Stimulated activated CD4-positive, alpha-beta T cell treated with anti-CD3 and anti-CD28 coated beads, Interleukin-1b, Interleukin-23, amount 100 ng/mL, for 4 hours (primary cell): ENCODE data around the gene CAMK1D.
"Not testable (repeated sequence)": the region's sequence is repeated elsewhere in the genome, so short reads cannot be mapped to it uniquely, and the experiment has no call there.

Experiments used
- DNase-seq, 2 donors: peaks; one replicate each; pipeline ENCODE4 v3.0.0-alpha.2; 2020; ENCODE audit warnings: low read depth in 2 of 2

The CAMK1D gene

GRCh38 chr10:12697764-12698163 lies 348.4 kb downstream of the CAMK1D start:
- no peak for DNase-seq

GRCh38 chr10:12699258-12699700 lies 349.9 kb downstream of the CAMK1D start:
- DNase-seq: no peak

- DNase-seq: no peak
Observed at GRCh38 chr10:12699781-12700556, 350.6 kb downstream of the CAMK1D start.

- no peak for DNase-seq
Observed at GRCh38 chr10:12700557-12700874, 351.2 kb downstream of the CAMK1D start.

- DNase-seq: no peak
Observed at GRCh38 chr10:12701696-12702095, 352.3 kb downstream of the CAMK1D start.

GRCh38 chr10:12702215-12702770 lies 352.9 kb downstream of the CAMK1D start:
- DNase-seq: no peak

- no peak for DNase-seq
Observed at GRCh38 chr10:12703126-12703525, 353.8 kb downstream of the CAMK1D start.

GRCh38 chr10:12703813-12704212 lies 354.5 kb downstream of the CAMK1D start:
- no peak for DNase-seq

GRCh38 chr10:12704488-12704887 lies 355.1 kb downstream of the CAMK1D start:
- DNase-seq: no peak

- DNase-seq: no peak
Observed at GRCh38 chr10:12705943-12706342, 356.6 kb downstream of the CAMK1D start.

- DNase-seq: peak in 1 of 2 donors; percentile 8
Observed at GRCh38 chr10:12707461-12708185, 358.3 kb downstream of the CAMK1D start.

GRCh38 chr10:12709000-12709401 lies 359.7 kb downstream of the CAMK1D start:
- no peak for DNase-seq

GRCh38 chr10:12709521-12709963 lies 360.2 kb downstream of the CAMK1D start:
- no peak for DNase-seq

GRCh38 chr10:12710157-12710556 lies 360.8 kb downstream of the CAMK1D start:
- DNase-seq: no peak

GRCh38 chr10:12710594-12711349 lies 361.4 kb downstream of the CAMK1D start:
- DNase-seq: peak; percentile 73 to 76

GRCh38 chr10:12711350-12711708 lies 362.0 kb downstream of the CAMK1D start:
- no peak for DNase-seq

GRCh38 chr10:12712293-12712983 lies 363.1 kb downstream of the CAMK1D start:
- no peak for DNase-seq

- DNase-seq: not testable (repeated sequence)
Observed at GRCh38 chr10:12712984-12713316, 363.6 kb downstream of the CAMK1D start.

GRCh38 chr10:12716042-12716441 lies 366.7 kb downstream of the CAMK1D start:
- DNase-seq: no peak

- no peak for DNase-seq
Observed at GRCh38 chr10:12717981-12718707, 368.8 kb downstream of the CAMK1D start.

- DNase-seq: no peak
Observed at GRCh38 chr10:12719365-12719764, 370.0 kb downstream of the CAMK1D start.
